Smooth muscle cell of trachea (primary cell): ENCODE results near the gene TLX2. TPM values are rescaled to one million over a fixed set of nuclear protein-coding genes. Genes with fewer than 3 reads are reported as not detected.

ENCODE experiments used
- total RNA-seq: library from RNA; depleted of rRNA; stranded (reverse); fragments of >200 nt; gene quantifications from 2 replicates; pipeline ENCODE4 v1.2.1, GENCODE V29; 2014

TLX2 gene
- total RNA-seq = 0.58 and 0.83 TPM in 2 replicates

DNA sequence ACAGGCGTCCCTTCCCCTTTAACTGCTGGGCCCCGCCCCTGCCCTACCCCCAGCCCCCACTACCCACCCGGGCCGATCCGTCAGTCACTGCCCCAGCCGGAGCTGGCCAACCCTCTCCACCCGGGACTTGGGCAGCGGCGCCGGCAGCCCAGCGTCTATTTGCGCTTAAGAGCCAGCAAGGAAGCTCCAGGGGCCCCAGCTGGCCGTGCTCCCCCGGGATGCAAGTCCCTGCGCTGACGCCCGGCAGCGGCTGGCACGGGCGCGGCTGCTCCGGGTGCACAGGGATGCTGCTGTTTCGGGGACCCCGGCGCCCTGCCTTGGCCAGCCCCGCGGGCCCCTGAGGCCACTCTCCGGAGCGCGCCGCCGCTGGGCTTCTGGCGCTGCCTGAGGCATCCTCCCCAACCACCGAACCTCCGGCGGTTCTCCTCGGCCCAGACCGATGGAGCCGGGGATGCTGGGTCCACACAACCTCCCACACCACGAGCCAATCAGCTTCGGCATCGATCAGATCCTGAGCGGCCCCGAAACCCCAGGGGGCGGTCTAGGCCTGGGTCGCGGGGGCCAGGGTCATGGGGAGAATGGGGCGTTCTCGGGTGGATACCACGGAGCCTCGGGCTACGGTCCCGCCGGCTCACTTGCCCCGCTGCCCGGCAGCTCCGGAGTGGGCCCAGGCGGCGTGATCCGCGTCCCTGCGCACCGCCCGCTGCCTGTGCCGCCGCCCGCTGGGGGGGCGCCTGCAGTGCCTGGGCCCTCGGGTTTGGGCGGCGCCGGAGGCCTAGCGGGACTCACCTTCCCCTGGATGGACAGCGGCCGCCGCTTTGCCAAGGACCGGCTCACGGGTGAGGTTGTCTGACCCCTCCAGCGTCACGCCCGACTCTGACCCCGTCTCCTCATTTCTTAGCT lies at the start of gene TLX2:
Gene TLX2, plus strand, starts transcription at position 83 of the 903 bp plus-strand sequence. Its CDS starts 357 bp downstream, at position 440.

DNA sequence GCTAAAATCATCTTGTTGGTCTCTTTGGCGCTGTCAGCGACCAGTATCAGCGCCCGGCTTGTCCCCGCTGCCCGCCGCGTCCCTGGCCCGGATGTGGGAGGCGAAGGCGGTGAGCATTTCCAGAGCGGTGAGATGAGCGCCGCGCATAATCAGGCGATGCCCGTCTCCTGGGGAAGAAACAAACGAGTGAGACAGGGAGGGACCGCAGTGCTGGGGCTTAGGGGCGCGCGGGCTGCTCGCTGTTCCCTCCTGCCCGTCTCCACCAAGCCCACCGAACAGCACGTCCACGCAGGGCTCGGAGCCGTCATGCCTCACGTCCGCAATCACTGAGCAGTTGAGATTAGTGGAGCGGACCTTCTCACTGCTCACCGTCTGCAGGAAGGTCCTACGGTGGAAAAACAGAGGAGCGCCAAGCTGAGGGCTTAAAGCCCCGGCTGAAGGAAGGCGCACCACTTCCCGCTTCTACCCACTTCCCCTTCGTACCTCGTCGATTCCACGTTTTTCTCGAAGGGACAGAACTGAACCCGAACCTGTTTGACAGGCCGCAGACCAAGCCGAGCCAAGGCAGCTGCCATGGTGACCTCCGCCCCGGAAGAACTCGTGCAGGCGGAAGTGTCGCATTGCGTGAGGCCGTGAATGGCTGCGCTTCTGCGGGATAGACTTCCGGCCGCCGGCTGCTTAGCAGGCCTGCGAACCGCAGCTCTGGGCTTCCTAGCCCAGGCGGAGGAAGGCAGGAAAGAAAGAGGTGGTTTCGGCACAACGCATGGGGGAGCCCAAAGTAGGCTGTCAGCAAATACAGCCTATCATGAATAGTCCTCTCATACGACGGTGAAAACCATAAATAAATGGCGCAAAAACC lies 41.9 kb upstream of the TLX2 start, which contains the start of gene MRPL53:
Gene MRPL53, minus strand, starts transcription at position 595 of the 859 bp plus-strand sequence. Its CDS starts 20 bp downstream, at position 575.

GRCh38 chr2:74482801-74483674 lies 31.2 kb upstream of the TLX2 start, which contains the start of the genes CCDC142 and TTC31:
Gene CCDC142, minus strand, starts transcription at chr2:74482998. Its CDS starts 161 bp downstream, at chr2:74482837.
Gene TTC31, plus strand, starts transcription at chr2:74483081. Its CDS starts 15 bp downstream, at chr2:74483096.

GRCh38 chr2:74499267-74499939 lies 14.8 kb upstream of the TLX2 start, which contains the start of gene LBX2:
Gene LBX2, minus strand, starts transcription at chr2:74499603. Its CDS starts 66 bp downstream, at chr2:74499537.

GRCh38 chr2:74507145-74507925 lies 6.9 kb upstream of the TLX2 start, which contains the start of gene PCGF1:
Gene PCGF1, minus strand, starts transcription at chr2:74507695. Its CDS starts 27 bp downstream, at chr2:74507668.

GRCh38 chr2:74525717-74526648 lies 11.7 kb downstream of the TLX2 start, which contains the start of gene DQX1:
Gene DQX1, minus strand, starts transcription at chr2:74526231. Its CDS starts 502 bp downstream, at chr2:74525729.

DNA sequence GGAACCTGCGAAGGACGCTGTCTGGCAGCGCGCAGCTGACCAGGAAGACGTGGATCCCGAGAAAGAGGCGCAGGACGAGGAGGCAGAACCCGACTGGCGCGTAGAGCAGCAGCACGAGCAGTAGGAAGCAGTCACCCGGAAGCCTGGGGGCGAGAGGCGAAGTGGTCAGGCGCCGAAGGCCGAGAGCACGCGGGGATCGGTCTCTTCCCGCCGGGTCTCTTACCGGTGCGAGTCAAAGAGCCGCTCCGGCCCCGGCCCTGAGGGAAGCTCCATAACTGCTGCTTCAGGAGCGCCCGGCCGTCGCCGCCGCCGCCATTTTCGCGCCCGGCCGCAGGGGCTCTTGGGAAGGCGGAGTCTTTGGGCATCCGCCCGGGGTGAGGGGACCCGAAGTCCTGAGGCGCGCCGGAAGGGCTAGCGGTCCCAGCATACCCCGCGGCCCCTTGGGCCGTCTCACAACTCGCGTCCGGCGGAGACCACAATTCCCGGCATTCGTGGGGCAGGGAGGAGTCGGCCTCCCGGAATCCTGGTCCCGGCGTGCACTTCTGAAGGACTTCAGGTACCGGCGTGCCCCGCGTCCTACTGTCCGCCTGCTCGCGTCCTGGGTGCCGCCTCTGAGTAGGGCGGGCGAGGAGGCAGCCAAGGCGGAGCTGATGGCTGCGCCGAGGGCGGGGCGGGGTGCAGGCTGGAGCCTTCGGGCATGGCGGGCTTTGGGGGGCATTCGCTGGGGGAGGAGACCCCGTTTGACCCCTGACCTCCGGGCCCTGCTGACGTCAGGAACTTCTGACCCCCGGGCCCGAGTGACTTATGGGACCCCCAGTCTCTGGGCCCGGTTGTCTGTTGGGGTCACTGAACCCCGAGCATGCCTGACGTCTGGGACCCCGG lies 15.3 kb downstream of the TLX2 start, which contains the start of the genes AUP1 and HTRA2:
Gene AUP1, minus strand, starts transcription at position 350 of the 882 bp plus-strand sequence. Its CDS starts 77 bp downstream, at position 273.
Gene HTRA2, plus strand, starts transcription at position 577 of the 882 bp plus-strand sequence. Its CDS starts 74 bp downstream, at position 651.

DNA sequence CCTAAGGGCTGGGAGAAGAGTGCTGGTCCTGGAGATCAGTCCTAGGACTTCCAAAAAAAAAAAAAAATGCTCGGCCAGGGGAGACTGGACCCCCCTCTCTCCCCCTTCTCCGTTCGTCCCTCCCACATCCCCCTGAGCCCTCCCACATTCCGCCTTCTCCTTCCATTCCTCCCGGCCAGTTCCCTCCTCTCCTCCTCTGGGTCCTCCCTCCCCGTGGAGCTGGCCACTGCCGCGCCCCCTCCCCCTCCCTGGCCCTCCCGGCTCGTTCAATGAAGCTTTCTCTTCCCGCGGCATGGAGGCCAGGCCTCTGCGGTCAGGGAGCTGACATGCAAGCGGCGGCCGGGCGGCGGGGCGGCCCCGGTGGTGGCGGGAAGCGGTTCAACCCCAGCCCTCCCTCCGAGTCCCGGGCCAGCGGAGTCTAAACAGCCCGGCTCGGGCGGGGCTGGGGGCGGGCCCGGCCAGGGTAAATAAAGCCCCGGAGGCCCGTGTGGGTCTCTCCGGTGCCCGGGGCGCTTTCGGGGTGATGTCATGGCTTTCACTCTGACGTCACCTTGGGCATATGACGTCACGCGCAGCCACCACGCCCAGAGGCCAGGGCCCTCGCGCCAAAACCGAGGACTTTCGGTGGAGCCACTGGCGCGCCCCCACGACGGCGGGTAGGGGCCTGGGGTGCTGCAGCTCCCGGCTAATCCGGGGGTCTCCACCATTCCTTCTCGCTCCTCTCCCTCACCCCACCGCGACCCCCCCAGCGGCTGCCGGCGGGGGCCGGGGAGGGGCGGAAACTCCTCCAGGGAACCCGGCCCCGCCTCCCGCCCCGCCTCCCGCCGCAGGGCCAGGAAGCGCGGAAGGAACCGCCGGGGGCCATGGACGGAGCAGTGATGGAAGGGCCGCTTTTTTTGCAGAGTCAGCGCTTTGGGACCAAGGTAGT lies 39.9 kb downstream of the TLX2 start, which contains the start of the genes DOK1 and LOXL3:
Gene DOK1, plus strand, starts transcription at position 829 of the 928 bp plus-strand sequence. Its CDS starts 35 bp downstream, at position 864.
Gene LOXL3, minus strand, starts transcription at position 51 of the 928 bp plus-strand sequence. CDS start 1,308 bp downstream, outside the sequence.

Other genes starting within 250 kb of the TLX2 start
- gene SLC4A5, start 171.0 kb upstream of the TLX2 start, total RNA-seq = under 0.01 and 0.44 TPM in 2 replicates
- 200 and 311 TPM in 2 replicates for gene DCTN1, start 134.1 kb upstream of the TLX2 start, total RNA-seq
- gene C2orf81, start 92.8 kb upstream of the TLX2 start, total RNA-seq = 1.5 and 2.0 TPM in 2 replicates
- 36.4 and 95.7 TPM in 2 replicates for gene WDR54, start 92.7 kb upstream of the TLX2 start, total RNA-seq
- 22.3 and 24.0 TPM in 2 replicates for gene RTKN, start 72.5 kb upstream of the TLX2 start, total RNA-seq
- gene INO80B, start 59.4 kb upstream of the TLX2 start, total RNA-seq = 14.1 and 16.0 TPM in 2 replicates
- gene WBP1, start 56.0 kb upstream of the TLX2 start, total RNA-seq = 36.4 and 87.2 TPM in 2 replicates
- gene MOGS, start 49.1 kb upstream of the TLX2 start, total RNA-seq = 62.1 and 68.0 TPM in 2 replicates
- gene MRPL53, start 41.8 kb upstream of the TLX2 start, total RNA-seq = 47.3 and 48.0 TPM in 2 replicates
- 25.9 and 27.6 TPM in 2 replicates for gene CCDC142, start 31.5 kb upstream of the TLX2 start, total RNA-seq
- 11.6 and 19.6 TPM in 2 replicates for gene TTC31, start 31.4 kb upstream of the TLX2 start, total RNA-seq
- gene LBX2, start 14.8 kb upstream of the TLX2 start, total RNA-seq = 3.1 and 6.3 TPM in 2 replicates
- gene PCGF1, start 6.8 kb upstream of the TLX2 start, total RNA-seq = 21.2 and 25.5 TPM in 2 replicates
- gene DQX1, start 11.8 kb downstream of the TLX2 start, total RNA-seq = under 0.01 and 0.29 TPM in 2 replicates
- gene AUP1, start 15.3 kb downstream of the TLX2 start, total RNA-seq = 57.6 and 90.3 TPM in 2 replicates
- 38.1 and 50.4 TPM in 2 replicates for gene HTRA2, start 15.5 kb downstream of the TLX2 start, total RNA-seq
- gene LOXL3, start 39.5 kb downstream of the TLX2 start, total RNA-seq = 27.3 and 53.9 TPM in 2 replicates
- gene DOK1, start 40.3 kb downstream of the TLX2 start, total RNA-seq = 27.3 and 50.4 TPM in 2 replicates
- gene M1AP, start 133.9 kb downstream of the TLX2 start, total RNA-seq = not detected in 2 replicates
- 10.2 and 18.4 TPM in 2 replicates for gene SEMA4F, start 139.8 kb downstream of the TLX2 start, total RNA-seq